ENCODE data around the gene NRP1. TPM values are rescaled to one million over a fixed set of nuclear protein-coding genes. Genes with fewer than 3 reads are reported as not detected.
"Not testable (repeated sequence)": the region's sequence is repeated elsewhere in the genome, so short reads cannot be mapped to it uniquely, and the experiment has no call there.

Gene NRP1
- polyA plus RNA-seq (ENCODE audit: insufficient read length in 4 of 4): 100 to 1,000 TPM; 145 to 220 (median 173) TPM

- no peak for DNase-seq (ENCODE audit: low read depth in 4 of 4, low spot score in 3 of 4)
Measured at GRCh38 chr10:33334153-33334804, at the start of gene NRP1. TSS of gene NRP1 (minus strand) at chr10:33334667. CDS start at chr10:33334382, 285 bp downstream.

GRCh38 chr10:33384201-33384600 lies 49.7 kb upstream of the NRP1 start:
- DNase-seq (ENCODE audit: low read depth in 4 of 4, low spot score in 3 of 4): not testable (repeated sequence)

GRCh38 chr10:33382921-33383713 lies 48.6 kb upstream of the NRP1 start:
- DNase-seq (ENCODE audit: low read depth in 4 of 4, low spot score in 3 of 4): no peak

GRCh38 chr10:33382216-33382600 lies 47.7 kb upstream of the NRP1 start:
- DNase-seq (ENCODE audit: low read depth in 4 of 4, low spot score in 3 of 4): no peak

- DNase-seq (ENCODE audit: low read depth in 4 of 4, low spot score in 3 of 4): no peak
Measured at GRCh38 chr10:33381451-33382215, 47.2 kb upstream of the NRP1 start.

- no peak for DNase-seq (ENCODE audit: low read depth in 4 of 4, low spot score in 3 of 4)
Measured at GRCh38 chr10:33377658-33378025, 43.2 kb upstream of the NRP1 start.

GRCh38 chr10:33376976-33377657 lies 42.6 kb upstream of the NRP1 start:
- no peak for DNase-seq (ENCODE audit: low read depth in 4 of 4, low spot score in 3 of 4)

- no peak for DNase-seq (ENCODE audit: low read depth in 4 of 4, low spot score in 3 of 4)
Measured at GRCh38 chr10:33376476-33376875, 42.0 kb upstream of the NRP1 start.

- no peak for DNase-seq (ENCODE audit: low read depth in 4 of 4, low spot score in 3 of 4)
Measured at GRCh38 chr10:33373263-33373662, 38.8 kb upstream of the NRP1 start.

GRCh38 chr10:33371234-33371633 lies 36.8 kb upstream of the NRP1 start:
- DNase-seq (ENCODE audit: low read depth in 4 of 4, low spot score in 3 of 4): no peak

GRCh38 chr10:33370434-33370930 lies 36.0 kb upstream of the NRP1 start:
- no peak for DNase-seq (ENCODE audit: low read depth in 4 of 4, low spot score in 3 of 4)

- no peak for DNase-seq (ENCODE audit: low read depth in 4 of 4, low spot score in 3 of 4)
Measured at GRCh38 chr10:33368086-33368485, 33.6 kb upstream of the NRP1 start.

GRCh38 chr10:33365871-33366411 lies 31.5 kb upstream of the NRP1 start:
- no peak for DNase-seq (ENCODE audit: low read depth in 4 of 4, low spot score in 3 of 4)

- no peak for DNase-seq (ENCODE audit: low read depth in 4 of 4, low spot score in 3 of 4)
Measured at GRCh38 chr10:33365301-33365700, 30.8 kb upstream of the NRP1 start.

GRCh38 chr10:33363106-33363505 lies 28.6 kb upstream of the NRP1 start:
- DNase-seq (ENCODE audit: low read depth in 4 of 4, low spot score in 3 of 4): no peak

GRCh38 chr10:33358016-33358415 lies 23.5 kb upstream of the NRP1 start:
- DNase-seq (ENCODE audit: low read depth in 4 of 4, low spot score in 3 of 4): no peak

- no peak for DNase-seq (ENCODE audit: low read depth in 4 of 4, low spot score in 3 of 4)
Measured at GRCh38 chr10:33355274-33355673, 20.8 kb upstream of the NRP1 start.

GRCh38 chr10:33353853-33354252 lies 19.4 kb upstream of the NRP1 start:
- no peak for DNase-seq (ENCODE audit: low read depth in 4 of 4, low spot score in 3 of 4)

GRCh38 chr10:33353334-33353733 lies 18.9 kb upstream of the NRP1 start:
- no peak for DNase-seq (ENCODE audit: low read depth in 4 of 4, low spot score in 3 of 4)

GRCh38 chr10:33352615-33353014 lies 18.1 kb upstream of the NRP1 start:
- DNase-seq (ENCODE audit: low read depth in 4 of 4, low spot score in 3 of 4): no peak
